NCI-H774 (cell line): ENCODE data around the gene TTC39A.

Source experiments
- DNase-seq: peaks from one replicate; lab custom pipeline; 2025; lab: John Stamatoyannopoulos, UW

TTC39A gene

DNA sequence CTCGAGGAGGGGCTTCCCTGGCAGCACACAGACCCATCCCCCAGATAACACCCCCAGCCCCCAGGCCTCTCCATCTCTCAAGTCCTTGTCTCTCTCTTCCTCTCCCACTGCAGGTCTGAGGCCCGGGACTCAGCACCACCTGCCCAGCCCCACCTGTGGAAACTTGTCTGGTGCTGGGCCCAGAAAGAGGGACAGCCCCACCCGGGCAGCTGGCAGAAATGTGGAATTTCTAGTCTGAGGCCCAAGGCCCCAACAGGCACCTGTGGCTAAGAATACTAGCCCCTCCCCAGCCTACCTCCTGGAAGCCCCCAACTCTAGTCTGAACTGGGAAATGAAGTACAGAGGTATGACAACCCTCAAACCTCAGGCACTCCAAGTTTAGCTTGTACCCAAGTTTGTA, 15.4 kb downstream of the TTC39A start:
- DNase-seq: no peak

DNA sequence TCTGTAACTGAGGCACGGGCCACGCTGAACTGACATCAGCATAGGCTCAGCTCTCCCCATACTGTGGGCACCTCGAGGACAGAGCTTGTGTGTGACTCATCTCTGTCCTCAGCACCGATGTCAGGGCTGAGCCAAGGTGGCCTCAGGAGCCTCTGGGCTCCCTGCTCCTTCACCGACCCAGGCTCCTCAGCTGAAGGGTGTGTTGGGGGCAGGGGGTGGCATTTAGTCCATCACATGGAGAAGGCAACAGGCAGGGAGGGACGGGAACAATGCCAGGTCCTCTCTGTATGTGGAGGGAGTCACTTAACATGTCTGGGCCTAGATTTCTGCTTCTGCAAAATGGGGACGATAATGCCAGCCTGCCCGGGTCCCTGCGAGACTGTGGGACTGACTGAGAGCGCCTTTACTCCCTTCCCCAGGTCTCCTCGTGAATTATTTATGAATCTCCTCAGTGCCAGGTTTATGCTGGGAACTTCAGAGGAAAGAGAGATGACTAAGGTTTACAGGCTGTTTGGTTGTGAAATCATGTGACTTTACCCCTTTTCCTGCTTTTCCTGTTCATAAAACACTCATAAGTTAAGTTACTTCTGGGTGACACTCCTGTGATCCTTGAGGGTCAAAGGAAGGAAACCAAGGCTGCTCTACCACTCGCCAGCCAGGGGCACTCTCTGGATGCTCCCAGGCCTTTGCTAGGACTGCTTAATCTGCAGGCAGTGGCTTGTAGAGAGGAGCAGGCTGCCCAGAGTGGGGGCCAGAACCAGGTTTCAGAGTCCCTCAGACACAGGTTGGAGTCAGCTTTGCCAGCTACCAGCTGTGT, 16.2 kb downstream of the TTC39A start:
- no peak for DNase-seq

DNA sequence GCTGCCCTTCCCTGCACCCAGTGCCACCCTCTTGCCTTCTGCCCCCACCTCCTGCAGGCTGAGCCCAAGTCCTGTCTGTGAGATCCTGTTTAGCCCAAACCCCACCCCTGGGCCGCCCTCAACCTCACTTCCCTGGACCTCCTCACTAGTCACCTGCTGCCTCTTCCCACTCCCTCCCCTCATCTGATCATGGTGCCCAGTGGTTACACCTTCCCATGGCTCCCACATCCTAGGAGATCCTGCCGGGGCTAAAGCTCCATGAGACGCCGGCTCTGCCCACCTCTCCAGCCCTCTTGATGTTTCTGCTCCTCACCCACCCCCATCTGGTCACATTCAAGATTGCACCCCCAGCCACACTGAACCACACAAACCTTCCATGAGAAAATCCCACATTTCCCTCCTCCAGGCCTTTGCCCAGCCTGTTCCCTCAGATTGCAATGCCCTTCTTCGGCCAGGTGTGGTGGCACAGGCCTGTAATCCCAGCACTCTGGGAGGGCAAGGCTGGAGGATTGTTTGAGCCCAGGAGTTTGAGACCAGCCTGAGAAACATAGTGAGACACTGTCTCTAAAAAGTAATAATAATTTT, 17.0 kb downstream of the TTC39A start:
- no peak for DNase-seq

DNA sequence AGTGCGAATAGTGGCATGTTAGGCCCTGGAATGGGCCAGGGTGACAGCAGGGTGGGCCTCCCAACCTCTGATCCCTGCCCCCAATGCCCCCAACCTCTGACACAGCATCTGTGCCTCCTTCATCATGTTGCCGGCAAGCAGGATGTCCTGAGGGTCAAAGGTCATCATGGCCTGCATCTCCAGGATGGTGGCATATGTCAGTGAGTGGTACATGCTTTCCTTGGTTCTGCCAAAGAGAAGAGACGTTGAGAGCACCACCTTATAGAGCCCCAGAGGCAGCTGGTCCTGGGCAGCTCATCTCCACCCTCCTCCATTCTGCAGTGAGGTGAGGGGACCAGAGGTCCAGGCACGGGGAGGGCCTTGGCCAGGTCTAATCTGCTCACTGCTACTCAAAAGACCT, 17.6 kb downstream of the TTC39A start:
- DNase-seq: no peak

DNA sequence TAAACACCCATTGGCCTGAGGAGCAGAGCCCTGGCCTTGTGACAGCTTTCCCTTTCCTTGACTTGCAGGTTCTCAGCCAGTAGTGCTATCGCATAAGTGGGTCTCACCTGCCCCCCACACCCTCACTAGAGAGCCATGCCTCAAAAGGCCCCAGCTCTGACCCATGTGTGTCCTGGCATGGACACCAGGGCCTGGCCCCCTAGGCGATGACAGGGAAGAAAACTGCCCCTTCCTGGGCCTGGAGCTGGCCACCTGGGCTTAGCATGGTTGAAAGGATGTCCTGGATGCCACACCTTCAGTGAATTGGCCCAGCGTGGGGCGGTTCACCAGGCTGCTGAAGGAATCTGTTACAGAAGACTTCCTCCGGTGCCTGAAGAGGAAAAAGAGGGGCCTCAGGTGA, 18.5 kb downstream of the TTC39A start:
- DNase-seq: no peak

DNA sequence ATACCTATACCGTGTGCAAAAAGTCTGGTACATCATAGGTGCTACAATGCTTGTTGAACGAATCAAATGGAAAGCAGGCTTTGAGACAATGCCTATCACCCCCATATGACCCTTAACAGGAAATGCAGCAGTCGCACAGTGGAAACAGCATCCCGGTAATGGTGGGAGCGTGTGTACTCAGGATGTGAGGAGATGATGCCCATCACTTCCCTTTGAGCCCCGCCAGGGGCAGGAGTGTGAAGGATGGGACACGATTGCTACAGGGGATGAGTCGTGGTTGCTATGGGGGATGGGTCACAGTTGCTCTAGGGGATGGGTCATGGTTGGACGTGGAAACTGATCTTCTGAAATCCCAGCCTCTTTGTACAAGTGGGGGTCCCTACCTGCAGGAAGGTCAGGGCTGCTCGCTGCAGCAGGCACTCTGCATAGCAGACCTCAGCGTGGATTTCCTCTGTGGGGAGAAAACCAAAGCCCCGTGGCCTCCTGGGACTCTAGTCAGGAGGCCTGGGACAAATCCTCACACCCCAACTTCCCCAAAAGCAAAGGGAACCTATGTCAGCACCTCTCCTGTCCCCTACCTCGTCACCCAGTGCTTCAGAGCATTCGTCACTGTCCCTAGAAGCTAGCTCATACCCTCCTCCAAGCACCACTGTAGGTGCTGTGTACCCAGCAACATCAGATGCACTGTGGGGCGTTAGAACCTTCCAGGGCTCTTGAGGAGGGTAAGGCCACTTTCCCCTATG, 19.3 kb downstream of the TTC39A start:
- no peak for DNase-seq

DNA sequence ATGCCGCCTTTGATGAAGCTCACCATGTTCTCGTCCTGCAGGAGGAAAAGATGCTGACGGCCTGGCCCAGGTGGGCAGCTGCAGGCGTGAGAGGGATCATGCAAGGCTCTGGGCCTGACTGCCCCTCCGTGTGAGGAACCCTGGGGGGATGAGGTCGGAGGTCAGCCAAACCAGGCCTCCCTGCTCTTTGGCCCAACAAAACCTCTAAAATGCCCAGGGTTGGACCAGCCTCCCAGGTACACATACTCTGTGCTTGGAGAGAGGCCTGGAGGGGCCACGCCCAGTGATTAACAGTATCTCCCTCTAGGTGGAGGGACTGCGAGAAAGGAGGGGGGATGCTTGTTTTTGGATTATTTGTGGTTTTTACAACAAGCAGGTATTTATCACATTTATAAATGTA, 21.1 kb downstream of the TTC39A start:
- DNase-seq: no peak

DNA sequence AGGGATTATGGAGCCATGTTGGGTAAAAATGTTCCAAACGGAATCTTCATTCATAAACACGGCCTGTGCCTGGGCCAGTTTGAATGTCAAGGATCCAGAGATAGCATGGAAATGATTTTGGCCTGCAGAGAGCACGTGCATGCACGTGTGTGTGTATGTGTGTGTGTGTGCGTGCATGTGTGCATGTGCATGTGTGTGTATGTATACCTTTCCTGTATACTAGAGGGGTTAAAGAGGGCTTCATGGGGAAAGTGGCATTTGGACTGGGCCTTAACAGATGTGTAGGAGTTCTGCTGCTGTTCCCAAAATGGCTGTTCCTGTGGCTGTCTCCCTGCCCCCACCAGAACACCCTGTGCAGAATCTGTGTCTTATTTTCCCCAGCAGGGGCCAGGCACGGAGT, 21.7 kb downstream of the TTC39A start:
- no peak for DNase-seq

DNA sequence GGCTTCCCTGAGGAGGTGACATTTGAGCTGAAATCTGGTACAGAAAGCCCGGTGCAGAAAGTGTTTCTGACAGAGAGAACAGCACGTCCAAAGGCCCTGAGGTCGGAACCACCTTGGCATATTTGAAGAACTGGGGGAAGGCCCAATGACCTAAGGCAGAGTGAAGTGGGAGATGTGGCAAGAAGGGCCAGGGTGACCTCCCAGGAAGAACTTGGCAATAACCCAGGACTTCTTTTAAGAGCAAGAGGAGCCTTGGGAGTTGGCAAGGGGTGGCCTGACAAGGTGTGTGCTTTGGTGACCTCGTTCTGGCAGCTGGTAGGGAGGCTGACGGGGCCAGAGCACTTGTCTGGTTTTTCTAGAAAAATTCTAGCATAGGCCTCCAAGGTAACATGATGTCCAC, 23.4 kb downstream of the TTC39A start:
- DNase-seq: no peak

DNA sequence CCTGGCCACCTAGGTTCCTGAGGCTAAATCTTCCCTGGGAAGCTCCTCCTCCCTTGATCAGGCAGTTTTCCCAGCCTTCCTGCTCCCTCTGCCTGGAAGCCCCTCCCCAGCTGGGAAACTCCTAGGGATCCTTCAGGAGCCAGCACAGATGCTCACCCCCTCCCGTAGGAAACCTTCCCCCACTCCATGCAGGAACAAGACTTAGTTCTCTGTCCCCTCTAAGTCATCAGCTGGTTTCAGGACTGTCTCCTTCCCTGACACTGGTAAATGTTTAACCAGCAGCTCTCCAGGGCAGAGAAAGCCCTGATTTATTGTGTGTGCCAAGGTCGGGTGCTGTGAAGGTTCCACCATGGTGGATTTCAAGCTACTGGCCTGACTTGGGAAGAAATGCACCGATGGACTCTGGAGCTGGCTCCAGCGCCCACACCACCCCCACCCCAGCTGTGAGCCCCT, 25.0 kb downstream of the TTC39A start:
- DNase-seq: no peak

DNA sequence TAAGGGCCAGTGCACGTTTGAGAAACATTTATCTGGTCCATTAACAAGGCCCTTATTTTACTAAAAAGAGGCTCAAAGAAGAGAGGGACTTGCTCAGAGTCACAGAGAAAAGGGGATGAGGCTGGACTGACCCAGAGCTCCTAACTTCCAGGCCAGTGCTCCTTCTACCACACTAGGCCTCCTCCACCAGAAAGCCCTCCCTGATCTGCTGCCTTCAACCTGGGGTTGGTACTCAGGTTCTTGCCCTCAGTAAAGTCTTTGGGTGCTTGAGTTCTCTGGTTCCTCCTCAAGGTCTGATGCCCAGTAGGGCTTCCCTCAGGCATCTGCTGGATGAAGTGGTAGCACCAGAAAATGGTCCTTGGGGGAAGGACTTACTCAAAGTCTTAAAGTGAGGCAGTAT, 26.0 kb downstream of the TTC39A start:
- DNase-seq: no peak

DNA sequence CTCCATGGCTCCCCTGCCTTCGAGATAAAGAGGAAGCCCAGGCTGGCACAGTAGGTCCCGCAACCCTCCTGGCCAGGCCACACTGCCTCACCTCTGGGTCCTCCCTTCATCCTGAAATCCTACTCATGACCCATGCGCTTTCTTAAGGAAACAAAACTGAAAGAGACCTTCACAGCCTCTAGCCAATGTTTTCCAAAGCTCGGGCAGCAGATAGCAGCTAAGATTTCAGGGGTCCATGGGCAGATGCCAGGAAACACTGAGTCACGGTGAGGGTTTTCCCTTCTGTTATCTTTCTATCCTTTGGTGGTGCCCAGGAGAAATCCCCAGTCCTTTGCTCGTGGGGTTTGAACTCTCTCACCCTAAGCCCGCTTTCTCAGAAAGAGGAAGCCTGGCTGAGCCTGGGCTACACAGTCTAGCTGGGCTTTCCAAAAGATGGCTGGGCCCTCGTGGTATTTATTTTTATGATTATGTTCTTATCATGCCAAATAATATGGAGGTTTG, 26.6 kb downstream of the TTC39A start:
- DNase-seq: no peak

DNA sequence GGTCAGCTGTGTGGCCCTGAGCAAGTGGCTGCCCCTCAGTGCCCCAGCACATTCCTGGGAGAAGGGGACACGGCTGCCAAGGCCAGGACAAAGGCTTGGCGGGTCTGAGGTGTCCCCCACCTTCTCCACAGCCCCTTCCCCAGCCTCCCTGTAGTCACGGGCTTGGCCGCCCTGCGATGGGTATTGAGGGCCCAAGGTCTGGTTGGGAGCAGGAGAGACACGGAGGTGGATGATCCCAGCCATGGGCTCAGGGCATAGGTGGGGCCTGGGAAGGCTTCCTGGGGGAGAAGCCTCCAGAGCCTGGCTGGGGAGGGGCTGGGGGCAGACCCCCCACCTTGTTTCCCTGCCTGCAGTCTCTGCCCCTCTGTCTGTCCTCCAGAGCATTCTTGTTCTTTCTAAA, 27.0 kb downstream of the TTC39A start:
- no peak for DNase-seq

DNA sequence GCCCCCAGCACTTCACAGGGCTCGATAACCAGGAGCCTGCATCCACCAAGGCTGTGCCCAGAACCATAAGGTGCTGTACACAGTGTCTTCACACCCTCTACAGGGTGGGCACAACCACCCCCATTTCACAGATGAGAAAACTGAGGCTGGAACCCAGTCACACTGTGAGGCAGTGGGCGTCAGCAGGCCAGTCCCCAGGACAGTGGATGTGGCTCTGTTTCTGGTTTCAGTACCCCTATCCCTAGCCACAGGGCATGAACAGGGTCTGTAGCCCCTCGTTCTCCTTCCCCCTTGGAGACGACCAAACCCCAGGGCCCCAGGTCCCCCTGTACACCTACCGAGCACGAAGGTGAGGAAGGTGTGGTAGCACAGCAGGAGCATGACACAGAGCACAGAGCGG, 27.6 kb downstream of the TTC39A start:
- no peak for DNase-seq

DNA sequence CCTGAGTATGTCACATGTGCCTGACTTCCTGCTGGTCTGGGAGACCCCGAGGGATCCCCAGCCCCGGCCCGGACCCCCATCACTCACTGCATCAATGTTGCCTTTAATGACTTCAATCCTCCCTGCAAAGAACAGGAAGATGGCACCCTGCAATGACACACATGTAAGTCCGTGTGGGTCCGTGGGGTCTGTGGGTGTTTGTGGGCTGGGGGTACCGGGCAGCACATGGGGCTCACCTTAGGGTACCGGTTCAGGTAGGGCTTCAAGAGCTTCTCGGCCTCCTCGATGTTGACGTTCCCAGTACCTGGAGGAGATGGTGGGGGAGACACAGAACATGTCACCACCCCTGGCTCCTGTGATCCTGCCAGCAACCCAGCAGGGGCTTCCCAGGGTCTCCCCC, 28.1 kb downstream of the TTC39A start:
- no peak for DNase-seq

DNA sequence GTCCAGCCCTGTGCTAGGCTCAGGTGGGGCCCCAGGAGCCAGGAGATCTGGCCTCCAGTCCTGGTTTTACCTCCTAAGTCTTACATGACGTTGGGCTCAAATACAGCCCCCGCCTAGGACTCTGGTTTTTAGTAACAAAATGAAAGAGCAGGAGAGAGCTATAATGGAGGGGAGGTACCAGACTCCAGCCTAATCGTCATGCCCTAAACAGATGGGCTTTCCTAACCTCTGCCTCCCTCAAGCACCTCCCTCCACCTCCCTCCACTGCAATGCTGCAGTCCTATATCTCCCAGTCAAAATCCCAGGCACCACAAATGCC, 28.6 kb downstream of the TTC39A start:
- no peak for DNase-seq

DNA sequence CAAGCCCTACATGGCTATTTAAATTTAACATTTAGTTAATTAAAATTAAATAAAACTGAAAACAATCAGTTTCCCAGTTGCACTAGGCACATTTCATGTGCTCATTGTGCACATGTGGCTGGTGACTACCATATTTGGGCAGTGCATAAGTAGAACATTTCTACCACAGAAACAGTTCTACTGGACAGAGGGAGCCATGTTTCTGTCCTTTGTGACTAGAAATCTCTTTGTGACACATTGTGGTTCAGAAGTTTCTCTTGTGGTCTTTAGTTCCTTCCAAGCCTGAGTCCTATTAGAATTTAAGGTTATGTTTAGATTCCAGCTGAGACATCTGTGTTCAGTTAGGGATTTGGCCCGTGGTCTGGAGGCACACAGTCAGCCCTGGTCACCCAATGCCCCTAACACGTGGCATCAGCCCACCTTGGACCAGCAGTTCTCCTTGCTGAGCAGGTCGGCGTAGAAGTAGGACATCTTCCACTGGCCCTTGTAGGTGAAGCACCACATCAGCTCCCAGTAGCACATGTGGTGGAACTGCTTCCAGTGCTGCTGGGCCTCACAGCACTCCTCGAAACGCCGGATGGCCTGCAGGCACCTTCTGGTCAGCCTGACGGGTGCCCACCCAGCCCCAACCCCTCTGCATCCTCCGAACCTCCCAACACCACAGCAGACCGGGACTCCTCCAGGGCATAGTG, 29.1 kb downstream of the TTC39A start:
- DNase-seq: no peak

DNA sequence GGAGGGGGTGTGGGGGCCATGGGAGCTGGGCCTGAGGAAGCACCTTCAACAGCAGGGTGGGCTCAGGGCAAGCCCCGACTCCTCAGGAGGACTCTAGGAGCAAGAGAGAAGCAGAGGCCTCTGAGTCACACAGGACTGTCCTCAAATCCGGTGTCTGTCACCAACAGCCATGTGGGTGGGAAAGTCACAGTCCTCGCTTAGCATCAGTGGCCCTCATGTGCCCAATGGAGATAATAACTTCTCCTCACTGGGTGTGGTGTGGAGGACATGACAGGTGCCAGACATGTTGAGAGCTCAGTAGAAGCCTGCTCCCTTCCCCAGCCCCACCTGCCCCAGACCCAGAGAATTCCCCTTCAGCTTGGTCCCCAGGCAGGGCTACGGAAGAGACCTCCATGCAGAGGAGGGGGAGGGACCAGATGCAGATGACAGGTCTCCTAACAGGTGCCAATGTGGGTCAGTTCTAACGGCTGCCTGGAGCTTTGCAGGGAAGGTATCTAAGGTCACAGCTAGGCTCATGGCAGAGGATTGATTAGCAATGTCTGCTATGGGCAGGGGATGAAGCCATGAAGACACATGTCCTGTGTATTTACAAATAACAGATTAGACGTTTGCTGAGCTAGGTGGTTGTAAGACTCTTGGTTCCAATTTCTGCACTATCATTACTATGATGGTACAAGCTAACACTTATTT, 30.2 kb downstream of the TTC39A start:
- DNase-seq: no peak

DNA sequence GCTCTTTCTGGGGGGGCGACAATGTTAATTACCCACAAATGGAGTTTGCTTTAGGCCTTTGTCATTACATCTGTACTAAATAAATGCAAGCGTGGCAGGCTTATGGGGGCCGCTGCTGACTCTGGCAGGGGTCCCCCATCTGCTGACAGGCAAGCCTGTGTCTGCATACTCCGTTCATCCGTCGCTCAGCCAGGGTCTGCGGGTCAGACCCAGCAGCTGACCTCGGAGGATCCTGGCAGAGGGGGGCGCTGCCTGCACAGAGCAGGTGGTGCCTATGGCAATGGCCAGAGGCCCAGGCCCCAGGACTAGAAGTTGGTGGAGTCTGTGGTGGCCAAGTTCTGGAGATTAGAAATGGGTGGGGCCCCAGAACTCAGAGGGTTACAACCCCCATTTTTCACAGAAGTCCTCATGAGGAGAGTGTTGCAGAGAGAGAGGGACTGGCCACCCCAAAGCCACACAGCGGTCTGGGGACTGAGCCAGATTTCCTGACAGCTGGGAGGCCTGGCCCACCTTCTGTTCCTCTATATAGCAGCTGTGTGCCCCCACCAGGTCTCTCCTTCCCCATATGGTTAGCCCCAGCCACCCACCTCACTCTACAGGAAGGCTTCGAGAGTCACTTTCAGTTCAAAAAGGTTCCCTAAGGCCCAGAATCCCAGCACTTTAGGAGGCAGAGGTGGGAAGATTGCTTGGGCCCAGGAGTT, 31.0 kb downstream of the TTC39A start:
- no peak for DNase-seq

DNA sequence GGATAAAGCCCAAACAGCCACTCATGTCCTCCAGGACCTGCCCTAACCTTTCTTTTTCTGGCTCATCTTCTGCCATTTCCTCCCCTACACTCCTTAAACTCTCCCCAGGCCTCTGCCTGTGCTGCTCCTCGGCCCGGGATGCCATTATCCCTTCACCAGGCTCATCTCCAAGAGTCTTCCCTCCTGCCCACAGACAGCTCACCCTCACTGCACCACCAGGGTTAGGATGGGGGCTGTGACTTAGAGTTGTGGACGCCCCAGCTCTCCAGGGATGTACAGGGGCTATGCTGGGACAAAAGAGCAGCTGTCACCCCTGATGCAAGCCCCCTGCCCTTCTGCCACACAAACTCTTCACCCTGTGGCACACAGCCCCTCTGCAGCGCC, 32.0 kb downstream of the TTC39A start:
- no peak for DNase-seq
